ENCODE measurements around the gene TBC1D3B. TPM values are rescaled to one million over a fixed set of nuclear protein-coding genes. Genes with fewer than 3 reads are reported as not detected.
"Not testable (repeated sequence)": the region's sequence is repeated elsewhere in the genome, so short reads cannot be mapped to it uniquely, and the experiment has no call there.

The TBC1D3B gene
- total RNA-seq, 1 donor from 2014 or later = 9.8 TPM

DNA sequence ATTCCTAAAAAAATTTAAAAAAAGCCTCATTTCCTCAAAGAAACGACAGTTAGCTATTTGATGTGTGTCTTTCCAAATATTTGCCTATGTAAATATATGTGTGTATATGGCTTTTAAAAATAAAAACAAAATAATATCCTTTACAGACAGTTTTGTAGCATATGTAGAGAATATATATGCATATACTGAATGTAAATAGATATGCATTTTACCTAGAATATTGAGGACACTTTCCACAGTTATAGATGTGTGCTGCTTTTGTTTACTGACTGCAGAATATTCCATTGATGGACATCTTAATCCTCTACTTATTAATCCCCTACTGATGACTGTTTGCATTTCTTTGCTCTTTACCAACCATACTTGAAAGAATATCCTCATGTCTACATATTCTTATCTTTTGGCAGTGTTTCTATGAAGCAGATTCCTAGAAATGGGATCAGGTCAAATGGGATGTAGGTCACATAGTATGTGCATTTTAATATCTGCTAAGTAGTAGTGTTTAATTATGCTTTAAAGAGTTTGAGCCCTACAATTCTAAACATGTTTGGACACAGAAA is 16.9 kb upstream of the TBC1D3B start:
- no peaks in the 10 kb centered on the region for H3K36me3 Mint-ChIP-seq (ENCODE audit: low read depth)
- peaks cover 22% of the 10 kb centered on the region for H3K4me1 Mint-ChIP-seq
- no peak for DNase-seq
- no peak overlapping the region for H3K27ac Mint-ChIP-seq
- H3K9me3 Mint-ChIP-seq = no peaks in the 10 kb centered on the region
- no peak overlapping the region for H3K4me3 Mint-ChIP-seq
- H3K27me3 Mint-ChIP-seq = peaks cover 28% of the 10 kb centered on the region
- intact Hi-C loops (cut with micrococcal nuclease) = no loop called here

- H3K4me3 Mint-ChIP-seq; H3K36me3 Mint-ChIP-seq (ENCODE audit: low read depth); DNase-seq; H3K9me3 Mint-ChIP-seq; intact Hi-C loops (cut with micrococcal nuclease); H3K27ac Mint-ChIP-seq: not testable (repeated sequence)
- Mint-ChIP-seq H3K4me1 (peaks cover 21% of the 10 kb centered on the region), H3K27me3 (peaks cover 28% of the 10 kb centered on the region)
Observed at GRCh38 chr17:36190549-36191330, 14.3 kb upstream of the TBC1D3B start.

- H3K27ac Mint-ChIP-seq; H3K9me3 Mint-ChIP-seq; intact Hi-C loops (cut with micrococcal nuclease); H3K4me3 Mint-ChIP-seq; H3K36me3 Mint-ChIP-seq (ENCODE audit: low read depth); DNase-seq: not testable (repeated sequence)
- peaks cover 27% of the 10 kb centered on the region for H3K27me3 Mint-ChIP-seq
- H3K4me1 Mint-ChIP-seq = peaks cover 21% of the 10 kb centered on the region
Observed at GRCh38 chr17:36189993-36190392, 13.6 kb upstream of the TBC1D3B start.

- Mint-ChIP-seq H3K9me3 (no peaks in the 10 kb centered on the region), H3K27me3 (peaks cover 29% of the 10 kb centered on the region), H3K4me1 (peaks cover 21% of the 10 kb centered on the region), H3K36me3 (ENCODE audit: low read depth) (no peaks in the 10 kb centered on the region), H3K4me3 (no peak overlapping the region), H3K27ac (no peak overlapping the region)
- DNase-seq = peak; percentile 76
- intact Hi-C loops (cut with micrococcal nuclease) = no loop called here
Observed at GRCh38 chr17:36188891-36189306, 12.5 kb upstream of the TBC1D3B start.

GRCh38 chr17:36187943-36188665 is 11.7 kb upstream of the TBC1D3B start:
- not testable (repeated sequence) for DNase-seq

GRCh38 chr17:36186810-36187763 is 10.7 kb upstream of the TBC1D3B start:
- H3K9me3 Mint-ChIP-seq; H3K4me3 Mint-ChIP-seq; DNase-seq; intact Hi-C loops (cut with micrococcal nuclease); H3K27ac Mint-ChIP-seq; H3K36me3 Mint-ChIP-seq (ENCODE audit: low read depth): not testable (repeated sequence)
- Mint-ChIP-seq H3K4me1 (peaks cover 15% of the 10 kb centered on the region), H3K27me3 (peaks cover 26% of the 10 kb centered on the region)

More at GRCh38 chr17:36187943-36188665, 11.7 kb upstream of the TBC1D3B start:
- Mint-ChIP-seq H3K27me3 (peaks cover 28% of the 10 kb centered on the region), H3K4me1 (peaks cover 21% of the 10 kb centered on the region)
- H3K36me3 Mint-ChIP-seq (ENCODE audit: low read depth); intact Hi-C loops (cut with micrococcal nuclease); H3K4me3 Mint-ChIP-seq; H3K9me3 Mint-ChIP-seq; H3K27ac Mint-ChIP-seq: not testable (repeated sequence)

- H3K27ac Mint-ChIP-seq = no peak overlapping the region
- no peak overlapping the region for H3K4me3 Mint-ChIP-seq
- DNase-seq = no peak
- H3K36me3 Mint-ChIP-seq (ENCODE audit: low read depth) = no peaks in the 10 kb centered on the region
- peaks cover 36% of the 10 kb centered on the region for H3K27me3 Mint-ChIP-seq
- intact Hi-C loops (cut with micrococcal nuclease) = no loop called here
- H3K4me1 Mint-ChIP-seq = peaks cover 12% of the 10 kb centered on the region
- H3K9me3 Mint-ChIP-seq = no peaks in the 10 kb centered on the region
Observed at GRCh38 chr17:36185416-36185815, 9.0 kb upstream of the TBC1D3B start.

GRCh38 chr17:36184023-36184765 is 7.8 kb upstream of the TBC1D3B start:
- H3K4me1 Mint-ChIP-seq = peaks cover 10% of the 10 kb centered on the region
- no peaks in the 10 kb centered on the region for H3K9me3 Mint-ChIP-seq
- DNase-seq = no peak
- no peak overlapping the region for H3K4me3 Mint-ChIP-seq
- peaks cover 35% of the 10 kb centered on the region for H3K27me3 Mint-ChIP-seq
- H3K27ac Mint-ChIP-seq = no peak overlapping the region
- no peaks in the 10 kb centered on the region for H3K36me3 Mint-ChIP-seq (ENCODE audit: low read depth)
- intact Hi-C loops (cut with micrococcal nuclease) = no loop called here

- Mint-ChIP-seq H3K4me3 (no peak overlapping the region), H3K4me1 (peaks cover 4% of the 10 kb centered on the region), H3K36me3 (ENCODE audit: low read depth) (no peaks in the 10 kb centered on the region), H3K27ac (no peak overlapping the region), H3K27me3 (peaks cover 35% of the 10 kb centered on the region), H3K9me3 (no peaks in the 10 kb centered on the region)
- peak; percentile 62 for DNase-seq
- intact Hi-C loops (cut with micrococcal nuclease) = no loop called here
Observed at GRCh38 chr17:36183001-36183971, 6.8 kb upstream of the TBC1D3B start.

DNA sequence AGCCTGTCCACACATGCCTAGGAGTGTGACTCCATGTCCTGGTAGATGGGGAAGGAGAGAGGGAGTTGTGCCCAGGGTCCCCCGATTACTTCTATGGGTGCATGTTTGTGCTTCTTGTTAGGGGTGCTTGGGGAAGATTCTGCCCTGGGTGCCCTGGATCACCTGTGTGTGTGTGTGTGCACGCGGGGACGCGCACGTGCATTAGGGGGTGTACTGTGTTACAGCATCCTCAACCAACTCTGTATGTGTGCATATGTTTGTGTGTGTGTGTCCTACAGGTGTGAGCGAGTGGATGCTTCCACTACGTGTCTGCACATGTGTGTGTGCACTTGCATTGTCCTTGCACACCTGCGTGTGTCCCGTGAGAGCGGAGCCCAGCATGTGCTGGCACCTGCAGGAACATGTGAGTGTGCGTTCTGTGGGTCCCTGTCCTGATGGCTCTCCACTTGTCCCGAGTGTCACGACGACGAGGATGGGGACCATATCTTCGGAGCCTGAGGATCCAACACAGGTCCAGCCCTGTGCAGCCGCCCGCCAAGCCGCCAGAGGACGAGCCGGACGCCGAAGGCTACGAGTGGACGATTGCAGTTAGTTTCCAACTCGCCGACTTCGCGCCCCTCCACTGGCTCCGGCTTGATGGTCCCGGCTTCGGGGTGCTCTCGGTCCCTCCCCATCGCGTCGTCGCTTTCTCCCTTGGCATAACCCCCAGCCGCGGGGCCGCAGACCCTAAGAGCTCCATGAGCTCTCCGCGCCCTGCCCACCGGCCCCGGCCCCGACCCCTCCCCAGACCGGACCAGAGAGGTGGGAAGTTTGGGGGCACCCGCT is 6.0 kb upstream of the TBC1D3B start:
- Mint-ChIP-seq H3K4me1 (no peaks in the 10 kb centered on the region), H3K27me3 (peaks cover 31% of the 10 kb centered on the region), H3K9me3 (no peaks in the 10 kb centered on the region), H3K36me3 (ENCODE audit: low read depth) (no peaks in the 10 kb centered on the region), H3K27ac (no peak overlapping the region), H3K4me3 (no peak overlapping the region)
- no peak for DNase-seq
- intact Hi-C loops (cut with micrococcal nuclease) = no loop called here

- H3K4me1 Mint-ChIP-seq; H3K27ac Mint-ChIP-seq; intact Hi-C loops (cut with micrococcal nuclease); H3K36me3 Mint-ChIP-seq (ENCODE audit: low read depth); DNase-seq; H3K9me3 Mint-ChIP-seq; H3K4me3 Mint-ChIP-seq: not testable (repeated sequence)
- peaks cover 31% of the 10 kb centered on the region for H3K27me3 Mint-ChIP-seq
Observed at GRCh38 chr17:36181446-36182175, 5.2 kb upstream of the TBC1D3B start.

Data from activated CD4-positive, alpha-beta T cell treated with anti-CD3 and anti-CD28 coated beads, Interleukin-2, amount 10 ng/mL, durations not matched to agents 24 days and 14 days (primary cell).